Hepatocyte (in vitro differentiated cells): ENCODE data around the gene TSPAN4.

ENCODE experiments used
- CTCF ChIP-seq: fragments of 200-600 bp; sonication (generic); IDR thresholded peaks from 2 replicates; pipeline ENCODE4 v1.5.1; 2016; ENCODE audit warnings: antibody characterized with exemption, mild to moderate bottlenecking; ENCODE audit not compliant: poor library complexity
- EZH2phosphoT487 ChIP-seq: fragments of 200-600 bp; sonication (generic); IDR thresholded peaks from one replicate; pipeline ENCODE4 v1.6.1; 2018; ENCODE audit warnings: antibody characterized with exemption, mild to moderate bottlenecking, low read depth, moderate library complexity; ENCODE audit not compliant: unreplicated experiment, severe bottlenecking

DNA sequence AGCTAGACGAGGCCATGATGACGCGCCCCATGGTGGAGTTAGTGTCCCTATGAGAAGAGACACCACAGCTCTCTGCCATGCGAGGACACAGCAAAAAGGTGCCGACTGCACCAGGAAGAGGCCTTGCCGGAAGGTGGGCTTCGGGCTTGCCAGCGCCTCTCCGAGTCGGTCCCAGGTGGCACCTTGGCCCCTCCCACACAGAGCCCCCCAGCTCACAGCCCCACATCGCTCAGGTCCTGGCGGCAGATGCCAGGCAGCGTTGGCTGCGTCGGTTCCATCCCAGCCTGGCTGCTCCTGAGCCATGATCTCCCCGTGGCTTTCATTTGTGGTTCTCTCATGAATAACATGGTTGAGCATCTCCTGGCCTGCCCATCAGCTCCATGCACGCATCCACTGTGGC, 43.9 kb downstream of the TSPAN4 start:
- TF ChIP-seq CTCF (no peak), EZH2phosphoT487 (no peak)
